GM18858 (cell line): Measurements from ENCODE around the gene FREM2.

Experiments used
- ATAC-seq: cut with Tn5 transposase; IDR thresholded peaks from one replicate; pipeline ENCODE4 v1.9.1; 2021; ENCODE audit not compliant: unreplicated experiment

The FREM2 gene

GRCh38 chr13:38686577-38687245 lies at the start of gene FREM2:
Gene FREM2, plus strand, starts transcription at chr13:38687077. Its CDS starts 268 bp downstream, at chr13:38687345.
- ATAC-seq, result no peak

- no peak for ATAC-seq
Measured at GRCh38 chr13:38637576-38637975, 49.3 kb upstream of the FREM2 start.

- ATAC-seq, result no peak
Measured at GRCh38 chr13:38641164-38641948, 45.5 kb upstream of the FREM2 start.

GRCh38 chr13:38647312-38647711 lies 39.6 kb upstream of the FREM2 start:
- ATAC-seq, result no peak

GRCh38 chr13:38648912-38649311 lies 38.0 kb upstream of the FREM2 start:
- ATAC-seq, result no peak

- ATAC-seq, result no peak
Measured at GRCh38 chr13:38656699-38657098, 30.2 kb upstream of the FREM2 start.

- no peak for ATAC-seq
Measured at GRCh38 chr13:38657191-38657590, 29.7 kb upstream of the FREM2 start.

- no peak for ATAC-seq
Measured at GRCh38 chr13:38658906-38659305, 28.0 kb upstream of the FREM2 start.

GRCh38 chr13:38661010-38661675 lies 25.7 kb upstream of the FREM2 start:
- ATAC-seq, result no peak

- no peak for ATAC-seq
Measured at GRCh38 chr13:38662362-38662761, 24.5 kb upstream of the FREM2 start.

GRCh38 chr13:38664906-38665305 lies 22.0 kb upstream of the FREM2 start:
- no peak for ATAC-seq

GRCh38 chr13:38667526-38668109 lies 19.3 kb upstream of the FREM2 start:
- ATAC-seq, result no peak

GRCh38 chr13:38669234-38669964 lies 17.5 kb upstream of the FREM2 start:
- ATAC-seq, result no peak

- no peak for ATAC-seq
Measured at GRCh38 chr13:38670627-38671026, 16.2 kb upstream of the FREM2 start.

- no peak for ATAC-seq
Measured at GRCh38 chr13:38671980-38672379, 14.9 kb upstream of the FREM2 start.

GRCh38 chr13:38674208-38674607 lies 12.7 kb upstream of the FREM2 start:
- no peak for ATAC-seq

- no peak for ATAC-seq
Measured at GRCh38 chr13:38680912-38681311, 6.0 kb upstream of the FREM2 start.

- no peak for ATAC-seq
Measured at GRCh38 chr13:38684714-38685113, 2.2 kb upstream of the FREM2 start.

GRCh38 chr13:38685431-38685830 lies 1.4 kb upstream of the FREM2 start:
- ATAC-seq, result no peak

GRCh38 chr13:38685974-38686576 lies 802 bp upstream of the FREM2 start:
- ATAC-seq, result no peak
